WTC11 (cell line): ENCODE measurements around the gene TC2N. TPM values are rescaled to one million over a fixed set of nuclear protein-coding genes. Genes with fewer than 3 reads are reported as not detected.

Experiments
- ATAC-seq: fragments of 200-7000 bp; cut with Tn5 transposase; 2 replicates; pipeline ENCODE4 v1.10.0; 2021; ENCODE audit warnings: mild to moderate bottlenecking, moderate library complexity
- CTCF ChIA-PET: fragments of 300-600 bp; sonication (Branson Sonifier 250); formaldehyde crosslinking; loops from one replicate; lab custom pipeline; 2021; ENCODE audit warnings: antibody characterized with exemption; lab: Charles Lee
- POLR2A ChIA-PET: fragments of 350-600 bp; sonication (Branson Sonifier 250); formaldehyde crosslinking; loops from one replicate; lab custom pipeline; 2021; ENCODE audit warnings: antibody characterized with exemption; lab: Charles Lee
- DNase-seq: peaks from one replicate; pipeline ENCODE4 v3.0.0; 2021; ENCODE audit warnings: low spot score
- H3K27ac Mint-ChIP-seq: 2 replicates; pipeline ENCODE4 v1.8.0; 2021; ENCODE audit warnings: mixed read lengths
- H3K27me3 Mint-ChIP-seq: 2 replicates; pipeline ENCODE4 v1.8.0; 2021; ENCODE audit warnings: low read depth, mild to moderate bottlenecking, moderate library complexity, mixed read lengths
- H3K36me3 Mint-ChIP-seq: 2 replicates; pipeline ENCODE4 v1.8.0; 2021; ENCODE audit warnings: mixed read lengths
- H3K4me1 Mint-ChIP-seq: 2 replicates; pipeline ENCODE4 v1.8.0; 2022; ENCODE audit warnings: mixed read lengths
- H3K4me3 Mint-ChIP-seq: 2 replicates; pipeline ENCODE4 v1.8.0; 2021; ENCODE audit warnings: mild to moderate bottlenecking, moderate library complexity, mixed read lengths
- H3K9me3 Mint-ChIP-seq: 2 replicates; pipeline ENCODE4 v1.8.0; 2021; ENCODE audit warnings: mixed read lengths
- ATF3 ChIP-seq: sonication (generic); formaldehyde crosslinking; conservative IDR thresholded peaks from 2 replicates; pipeline ENCODE4 v1.8.1; 2022; ENCODE audit warnings: mild to moderate bottlenecking, missing genetic modification reagents
- ERG ChIP-seq: fragments of 250-450 bp; sonication (Bioruptor Pico); IDR thresholded peaks from 2 replicates; pipeline ENCODE4 v1.8.0; 2021; ENCODE audit warnings: mild to moderate bottlenecking
- IRF2 ChIP-seq: sonication (generic); formaldehyde crosslinking; IDR thresholded peaks from 2 replicates; pipeline ENCODE4 v1.8.0; 2022; ENCODE audit warnings: low read depth, missing genetic modification reagents, borderline replicate concordance
- JUN ChIP-seq: sonication (generic); formaldehyde crosslinking; IDR thresholded peaks from 2 replicates; pipeline ENCODE4 v1.8.0; 2023; ENCODE audit warnings: mild to moderate bottlenecking, missing genetic modification reagents
- MXD4 ChIP-seq: fragments of 250-450 bp; sonication (Bioruptor Pico); IDR thresholded peaks from 2 replicates; pipeline ENCODE4 v1.8.0; 2021; ENCODE audit warnings: mild to moderate bottlenecking, moderate library complexity, borderline replicate concordance
- NFATC4 ChIP-seq: fragments of 250-450 bp; sonication (Bioruptor Pico); IDR thresholded peaks from 2 replicates; pipeline ENCODE4 v1.9.0; 2021; ENCODE audit warnings: mild to moderate bottlenecking
- NR1H2 ChIP-seq: sonication (generic); formaldehyde crosslinking; IDR thresholded peaks from 2 replicates; pipeline ENCODE4 v1.9.0; 2021; ENCODE audit warnings: mild to moderate bottlenecking, moderate library complexity, missing genetic modification reagents
- PREB ChIP-seq: sonication (generic); formaldehyde crosslinking; IDR thresholded peaks from 2 replicates; pipeline ENCODE4 v1.8.1; 2022; ENCODE audit warnings: mild to moderate bottlenecking, missing genetic modification reagents, moderate library complexity, borderline replicate concordance
- SMAD3 ChIP-seq: sonication (generic); formaldehyde crosslinking; IDR thresholded peaks from 2 replicates; pipeline ENCODE4 v1.8.0; 2022; ENCODE audit warnings: missing genetic modification reagents, mild to moderate bottlenecking, borderline replicate concordance
- SMAD4 ChIP-seq: sonication (generic); formaldehyde crosslinking; IDR thresholded peaks from 2 replicates; pipeline ENCODE4 v1.8.0; 2022; ENCODE audit warnings: mild to moderate bottlenecking, missing genetic modification reagents
- ZNF416 ChIP-seq: fragments of 250-450 bp; sonication (Bioruptor Pico); IDR thresholded peaks from 2 replicates; pipeline ENCODE4 v1.9.0; 2021; ENCODE audit warnings: mild to moderate bottlenecking, inconsistent platforms
- total RNA-seq: library from RNA; stranded (reverse); gene quantifications from 3 replicates; pipeline ENCODE4 v1.2.3, GENCODE V29; 2021
- TF ChIP-seq, protein P1 (sequence below): sonication (generic); formaldehyde crosslinking; IDR thresholded peaks from 2 replicates; pipeline ENCODE4 v1.8.1; 2023; ENCODE audit warnings: mild to moderate bottlenecking, missing genetic modification reagents
- TF ChIP-seq, protein P2 (sequence below): fragments of 250-450 bp; sonication (Bioruptor Pico); IDR thresholded peaks from 2 replicates; pipeline ENCODE4 v1.9.0; 2021; ENCODE audit warnings: mild to moderate bottlenecking
- TF ChIP-seq, protein P3 (sequence below): fragments of 250-450 bp; sonication (Bioruptor Pico); IDR thresholded peaks from 2 replicates; pipeline ENCODE4 v1.9.0; 2021; ENCODE audit warnings: moderate library complexity, mild to moderate bottlenecking, inconsistent platforms, borderline replicate concordance
- TF ChIP-seq, protein P4 (sequence below): sonication (generic); formaldehyde crosslinking; IDR thresholded peaks from 2 replicates; pipeline ENCODE4 v1.8.0; 2022; ENCODE audit warnings: mild to moderate bottlenecking, missing genetic modification reagents
- TF ChIP-seq, protein P5 (sequence below): sonication (generic); formaldehyde crosslinking; IDR thresholded peaks from 2 replicates; pipeline ENCODE4 v1.8.1; 2023; ENCODE audit warnings: mild to moderate bottlenecking, missing genetic modification reagents

TC2N gene
- total RNA-seq, 1 experiment from 2014 or later, result 33.0 TPM

GRCh38 chr14:91882776-91883175, 15.4 kb upstream of the TC2N start (continued):
- TF ChIP-seq SMAD3 (CRISPR knock-in tag), result no peak

DNA sequence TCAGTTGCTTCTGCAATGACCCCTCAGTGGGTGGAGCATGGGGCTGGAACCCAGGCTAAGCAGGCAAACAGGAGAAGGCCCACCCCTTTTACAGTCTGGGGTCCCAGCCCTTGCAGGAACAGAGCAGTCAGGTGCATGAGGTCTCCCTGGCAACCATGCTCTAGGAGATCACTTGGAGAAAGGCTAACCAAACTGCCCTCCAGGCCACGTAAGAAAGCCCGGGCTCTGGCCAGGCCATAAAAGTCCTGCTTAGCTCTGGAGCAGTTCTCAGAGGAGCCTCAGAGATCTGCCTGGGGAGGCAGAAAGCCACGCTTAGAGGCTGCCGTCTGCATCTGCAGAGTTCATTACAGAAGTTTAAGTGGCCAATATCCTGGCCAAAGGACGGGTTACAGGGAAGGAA, 15.0 kb upstream of the TC2N start:
- Mint-ChIP-seq H3K4me3 (no peak overlapping the region), H3K27ac (no peak overlapping the region), H3K27me3 (no peaks in the 10 kb centered on the region), H3K4me1 (0 out of 2 replicates have a peak, but pooled peaks cover 3% of the 10 kb centered on the region), H3K9me3 (no peaks in the 10 kb centered on the region), H3K36me3 (no peaks in the 10 kb centered on the region)
- no peak for ATAC-seq
- ChIA-PET POLR2A (no interaction called here), CTCF (interaction anchor here (1.1 kb wide), 3 partner anchors 82 to 308 kb away, joined by 3 to 5 read pairs (median 3); no protein-coding TSS in a partner anchor)
- TF ChIP-seq, protein P1, sequence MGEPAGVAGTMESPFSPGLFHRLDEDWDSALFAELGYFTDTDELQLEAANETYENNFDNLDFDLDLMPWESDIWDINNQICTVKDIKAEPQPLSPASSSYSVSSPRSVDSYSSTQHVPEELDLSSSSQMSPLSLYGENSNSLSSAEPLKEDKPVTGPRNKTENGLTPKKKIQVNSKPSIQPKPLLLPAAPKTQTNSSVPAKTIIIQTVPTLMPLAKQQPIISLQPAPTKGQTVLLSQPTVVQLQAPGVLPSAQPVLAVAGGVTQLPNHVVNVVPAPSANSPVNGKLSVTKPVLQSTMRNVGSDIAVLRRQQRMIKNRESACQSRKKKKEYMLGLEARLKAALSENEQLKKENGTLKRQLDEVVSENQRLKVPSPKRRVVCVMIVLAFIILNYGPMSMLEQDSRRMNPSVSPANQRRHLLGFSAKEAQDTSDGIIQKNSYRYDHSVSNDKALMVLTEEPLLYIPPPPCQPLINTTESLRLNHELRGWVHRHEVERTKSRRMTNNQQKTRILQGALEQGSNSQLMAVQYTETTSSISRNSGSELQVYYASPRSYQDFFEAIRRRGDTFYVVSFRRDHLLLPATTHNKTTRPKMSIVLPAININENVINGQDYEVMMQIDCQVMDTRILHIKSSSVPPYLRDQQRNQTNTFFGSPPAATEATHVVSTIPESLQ (CRISPR knock-in tag), result no peak
- no peak for TF ChIP-seq ERG (CRISPR knock-in tag)
- no peak for TF ChIP-seq PREB (CRISPR knock-in tag)
- TF ChIP-seq, protein P2, sequence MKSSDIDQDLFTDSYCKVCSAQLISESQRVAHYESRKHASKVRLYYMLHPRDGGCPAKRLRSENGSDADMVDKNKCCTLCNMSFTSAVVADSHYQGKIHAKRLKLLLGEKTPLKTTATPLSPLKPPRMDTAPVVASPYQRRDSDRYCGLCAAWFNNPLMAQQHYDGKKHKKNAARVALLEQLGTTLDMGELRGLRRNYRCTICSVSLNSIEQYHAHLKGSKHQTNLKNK (CRISPR knock-in tag), result no peak
- TF ChIP-seq NR1H2, result no peak
- no peak for TF ChIP-seq IRF2 (CRISPR knock-in tag)
- no peak for TF ChIP-seq MXD4 (CRISPR knock-in tag)
- TF ChIP-seq ZNF416, result no peak
- no peak for TF ChIP-seq NFATC4 (CRISPR knock-in tag)
- no peak for TF ChIP-seq SMAD4
- no peak for TF ChIP-seq ATF3 (CRISPR knock-in tag)
- TF ChIP-seq, protein P3, sequence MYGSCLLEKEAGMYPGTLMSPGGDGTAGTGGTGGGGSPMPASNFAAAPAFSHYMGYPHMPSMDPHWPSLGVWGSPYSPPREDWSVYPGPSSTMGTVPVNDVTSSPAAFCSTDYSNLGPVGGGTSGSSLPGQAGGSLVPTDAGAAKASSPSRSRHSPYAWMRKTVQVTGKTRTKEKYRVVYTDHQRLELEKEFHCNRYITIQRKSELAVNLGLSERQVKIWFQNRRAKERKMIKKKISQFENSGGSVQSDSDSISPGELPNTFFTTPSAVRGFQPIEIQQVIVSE (CRISPR knock-in tag), result no peak
- TF ChIP-seq, protein P4, sequence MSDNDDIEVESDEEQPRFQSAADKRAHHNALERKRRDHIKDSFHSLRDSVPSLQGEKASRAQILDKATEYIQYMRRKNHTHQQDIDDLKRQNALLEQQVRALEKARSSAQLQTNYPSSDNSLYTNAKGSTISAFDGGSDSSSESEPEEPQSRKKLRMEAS, result no peak
- no peak for DNase-seq

DNA sequence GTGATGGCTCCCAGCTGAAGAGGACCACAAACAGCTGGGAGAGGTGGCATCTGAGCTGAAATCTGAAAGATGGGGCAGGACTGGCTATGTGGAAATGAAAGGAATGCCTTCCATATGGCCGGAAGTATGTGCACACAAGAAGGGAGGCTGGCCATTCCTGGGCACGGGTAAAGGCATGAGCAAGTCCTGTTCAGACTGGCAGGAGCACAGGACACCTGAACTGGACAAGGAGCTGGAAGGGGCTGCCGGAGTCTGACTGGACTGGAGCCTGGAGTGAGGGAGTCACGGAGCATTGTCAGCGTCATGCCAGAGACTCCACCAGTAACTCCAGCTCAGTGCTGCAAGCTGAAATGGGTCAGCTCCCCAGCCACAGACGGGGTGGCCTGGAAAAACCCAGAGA, 11.9 kb upstream of the TC2N start:
- TF ChIP-seq, protein P5, sequence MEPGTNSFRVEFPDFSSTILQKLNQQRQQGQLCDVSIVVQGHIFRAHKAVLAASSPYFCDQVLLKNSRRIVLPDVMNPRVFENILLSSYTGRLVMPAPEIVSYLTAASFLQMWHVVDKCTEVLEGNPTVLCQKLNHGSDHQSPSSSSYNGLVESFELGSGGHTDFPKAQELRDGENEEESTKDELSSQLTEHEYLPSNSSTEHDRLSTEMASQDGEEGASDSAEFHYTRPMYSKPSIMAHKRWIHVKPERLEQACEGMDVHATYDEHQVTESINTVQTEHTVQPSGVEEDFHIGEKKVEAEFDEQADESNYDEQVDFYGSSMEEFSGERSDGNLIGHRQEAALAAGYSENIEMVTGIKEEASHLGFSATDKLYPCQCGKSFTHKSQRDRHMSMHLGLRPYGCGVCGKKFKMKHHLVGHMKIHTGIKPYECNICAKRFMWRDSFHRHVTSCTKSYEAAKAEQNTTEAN (CRISPR knock-in tag), result no peak
- no peak for TF ChIP-seq JUN
- CTCF ChIA-PET, result interaction anchor here (0.6 to 1.7 kb wide), 5 partner anchors 13 to 331 kb away, joined by 3 to 8 read pairs (median 5); no protein-coding TSS in a partner anchor
- POLR2A ChIA-PET, result no interaction called here
- Mint-ChIP-seq H3K27me3 (no peaks in the 10 kb centered on the region), H3K4me3 (no peak overlapping the region), H3K4me1 (no peaks in the 10 kb centered on the region), H3K27ac (no peak overlapping the region), H3K9me3 (no peaks in the 10 kb centered on the region), H3K36me3 (no peaks in the 10 kb centered on the region)
- DNase-seq, result no peak
- ATAC-seq, result no peak
